GM21390 (cell line): ENCODE measurements around the gene SRCAP.

ENCODE experiments used
- ATAC-seq: cut with Tn5 transposase; IDR thresholded peaks from one replicate; pipeline ENCODE4 v1.9.1; 2021; ENCODE audit not compliant: unreplicated experiment

SRCAP gene

DNA sequence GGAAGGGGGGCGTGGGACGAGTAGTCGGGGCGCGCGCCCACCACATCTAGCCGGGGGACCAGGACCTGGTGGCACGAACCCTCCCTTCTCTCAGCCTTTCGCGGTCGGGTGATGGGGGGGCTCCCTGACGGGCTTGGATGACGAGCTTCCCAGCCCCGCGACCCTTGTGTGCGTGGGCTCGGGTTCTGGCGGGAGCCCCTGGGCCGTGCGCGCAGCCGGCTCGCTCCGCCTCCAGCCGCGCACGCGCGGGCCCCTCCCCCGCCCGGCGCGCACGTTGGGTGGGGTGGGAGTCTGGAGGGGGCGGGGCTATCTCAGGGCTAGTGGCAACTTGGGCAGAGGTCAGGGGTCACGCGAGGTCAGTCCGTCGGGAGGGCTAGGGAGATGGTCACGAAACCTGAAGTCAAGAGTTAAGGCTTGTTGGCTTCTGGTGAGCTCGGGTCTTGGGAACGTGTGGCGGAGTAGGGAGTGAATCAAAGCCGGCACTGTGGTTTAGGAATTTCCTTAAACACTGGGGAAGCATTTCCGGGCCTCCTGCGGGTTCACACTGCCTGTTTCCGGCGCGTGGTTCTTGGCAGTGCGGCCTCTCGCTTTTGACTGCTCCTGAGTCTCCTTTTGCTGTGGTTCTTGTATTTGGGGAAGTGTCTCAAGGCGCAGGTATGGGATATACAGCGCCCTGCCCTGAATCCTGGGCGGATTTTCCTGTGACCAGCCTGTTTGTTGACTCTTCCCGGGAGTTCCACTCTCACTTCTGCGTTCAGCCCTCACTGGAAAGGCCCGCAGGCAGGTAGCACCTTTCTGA is at the start of gene SRCAP:
Gene SRCAP (plus strand): TSS at position 356 of the 799 bp plus-strand sequence. CDS start 1,654 bp downstream, outside the sequence.
- peak; percentile 35 for ATAC-seq

DNA sequence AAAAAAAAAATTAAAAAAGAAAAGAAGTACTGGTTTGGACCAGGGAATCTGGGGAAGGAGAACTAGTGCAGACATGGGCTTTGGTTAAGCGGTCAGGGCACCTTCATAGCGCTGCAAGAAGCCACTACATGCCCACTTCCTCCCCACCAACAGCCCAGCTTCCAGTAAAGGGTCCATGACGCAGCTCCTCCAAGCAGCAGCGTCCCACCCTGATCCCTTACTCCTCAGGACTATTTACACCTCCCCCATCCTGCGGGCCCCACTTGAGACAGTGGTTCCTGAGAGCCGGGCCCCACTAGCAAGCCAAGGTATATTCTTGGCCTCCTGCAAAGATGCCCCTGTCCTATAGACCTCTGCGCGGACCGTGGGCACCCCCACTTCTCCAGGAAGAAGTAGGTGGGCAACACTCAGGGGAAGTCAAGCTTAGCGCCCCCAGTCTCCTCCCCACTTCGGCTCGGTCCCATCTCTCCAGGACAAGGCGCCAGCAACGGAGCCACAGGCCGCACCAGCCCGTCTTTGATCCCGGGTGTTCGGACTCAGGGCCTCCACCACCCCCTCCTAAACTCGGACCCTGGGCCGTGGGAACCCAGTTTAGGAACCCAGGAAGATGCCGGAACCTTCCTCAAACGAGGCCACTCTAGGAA is 49.1 kb upstream of the SRCAP start:
- ATAC-seq = no peak

DNA sequence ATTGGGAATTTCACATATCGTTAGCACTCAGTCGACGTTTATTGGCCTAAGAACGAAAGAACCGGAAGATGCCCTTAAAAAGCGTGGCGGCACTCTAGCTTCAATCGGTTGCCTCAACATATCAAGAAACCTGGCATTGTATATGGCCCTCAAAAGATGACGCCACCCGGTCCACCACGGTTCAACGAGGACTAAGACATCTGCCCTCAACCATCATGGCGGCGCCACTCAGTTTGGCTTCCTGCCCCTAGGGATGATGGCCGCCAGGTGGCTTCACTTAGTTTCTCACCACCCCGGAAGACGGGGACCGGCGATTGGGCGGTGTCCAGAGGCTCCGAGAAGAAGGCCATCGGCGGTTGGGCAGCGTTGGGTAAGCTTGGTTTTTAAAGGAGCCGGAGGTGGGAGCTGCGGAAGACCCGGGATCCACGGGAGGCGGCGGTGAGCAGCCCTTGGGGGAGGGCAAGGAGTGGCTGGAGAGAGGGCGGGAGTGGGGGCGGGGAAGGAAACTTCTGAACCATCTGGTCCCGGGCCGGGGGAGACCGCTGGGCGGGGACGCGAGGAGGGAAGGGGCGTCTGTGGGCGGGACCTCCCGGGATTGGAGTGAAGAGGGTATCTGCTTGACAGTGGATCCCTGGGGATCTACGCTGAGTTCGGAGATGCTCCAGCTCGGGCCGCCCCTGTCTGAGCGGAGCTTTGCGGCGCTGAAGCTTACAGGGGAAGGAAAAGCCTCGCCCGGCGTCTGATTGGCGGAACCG is 48.4 kb upstream of the SRCAP start, which contains the start of gene PRR14:
Gene PRR14 (plus strand): TSS at position 592 of the 755 bp plus-strand sequence. CDS start 686 bp downstream, outside the sequence.
- peak; percentile 75 for ATAC-seq

DNA sequence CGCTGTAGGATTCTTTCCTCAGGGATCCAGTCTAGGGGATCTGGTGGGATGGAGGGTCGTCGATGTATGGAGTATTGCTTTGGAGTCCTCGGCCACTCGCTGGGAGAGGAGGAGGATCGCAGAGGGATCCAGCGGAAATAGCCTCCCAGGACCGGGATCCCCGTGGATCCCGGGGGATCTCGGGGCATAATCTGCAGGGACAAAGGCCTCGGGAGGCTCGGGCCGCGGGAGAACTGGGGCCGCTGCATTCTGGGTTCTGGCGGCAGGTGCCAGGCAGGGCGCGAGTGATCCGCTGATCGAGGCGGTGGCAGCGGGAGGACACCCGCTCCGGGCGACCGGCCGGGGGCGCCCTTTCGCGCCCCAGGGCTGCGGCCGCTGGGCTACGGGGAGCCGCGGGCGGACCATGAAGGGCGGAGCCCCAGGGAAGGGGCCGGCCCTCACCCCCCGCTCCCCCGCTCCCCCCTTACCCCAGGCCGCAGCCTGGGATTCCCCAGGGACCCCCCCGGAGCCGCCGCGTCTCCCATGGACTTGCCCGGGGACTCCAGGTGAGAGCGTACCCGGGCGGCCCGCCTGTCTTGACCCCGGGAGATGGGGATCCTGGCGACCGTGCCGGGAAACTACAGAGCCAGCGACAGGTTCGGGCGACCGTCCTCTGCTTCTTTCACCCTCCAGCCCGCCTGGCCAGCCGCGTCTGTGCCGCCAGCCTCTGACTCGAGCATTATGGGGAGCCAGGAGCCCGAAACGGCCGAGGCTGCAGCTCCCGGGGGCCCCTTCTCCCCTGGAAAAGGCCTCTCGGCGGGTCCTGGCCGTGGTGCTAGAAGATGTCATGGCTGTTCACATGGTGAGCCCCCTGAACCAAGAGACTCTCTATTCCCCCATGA is 47.6 kb upstream of the SRCAP start:
- peak; percentile 46 for ATAC-seq

DNA sequence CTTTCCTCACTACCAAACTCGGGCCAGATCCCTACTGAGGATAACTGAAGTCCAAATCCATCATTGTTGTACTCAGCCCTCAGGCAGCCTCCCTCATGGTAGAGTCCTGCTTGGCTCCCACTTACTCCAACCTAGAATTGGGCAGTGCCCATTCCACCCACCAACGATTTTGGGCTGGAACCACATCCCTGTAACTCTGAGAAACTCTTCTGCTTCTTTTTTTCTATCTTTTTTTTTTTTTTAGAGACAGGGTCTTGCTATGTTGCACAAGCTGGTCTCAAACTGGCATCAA is 47.0 kb upstream of the SRCAP start:
- no peak for ATAC-seq

DNA sequence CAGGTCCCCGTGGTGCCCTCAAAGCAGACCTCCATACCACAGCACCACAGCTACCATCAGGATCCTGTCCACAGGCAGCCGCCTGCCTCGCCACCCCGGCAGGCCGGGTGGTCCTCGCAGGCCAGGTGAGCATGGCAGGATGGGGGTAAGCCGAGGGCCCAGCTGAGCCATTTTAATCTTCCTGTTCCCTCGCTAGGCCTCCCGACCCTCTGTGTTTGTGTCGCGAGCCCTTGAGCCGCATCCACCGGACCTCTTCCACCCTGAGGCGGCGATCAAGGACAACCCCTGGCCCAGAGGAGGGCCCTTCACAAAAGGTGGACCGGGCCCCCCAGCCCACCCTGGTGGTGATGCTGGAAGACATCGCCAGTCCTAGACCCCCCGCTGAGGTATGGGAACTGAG is 46.3 kb upstream of the SRCAP start:
- no peak for ATAC-seq

DNA sequence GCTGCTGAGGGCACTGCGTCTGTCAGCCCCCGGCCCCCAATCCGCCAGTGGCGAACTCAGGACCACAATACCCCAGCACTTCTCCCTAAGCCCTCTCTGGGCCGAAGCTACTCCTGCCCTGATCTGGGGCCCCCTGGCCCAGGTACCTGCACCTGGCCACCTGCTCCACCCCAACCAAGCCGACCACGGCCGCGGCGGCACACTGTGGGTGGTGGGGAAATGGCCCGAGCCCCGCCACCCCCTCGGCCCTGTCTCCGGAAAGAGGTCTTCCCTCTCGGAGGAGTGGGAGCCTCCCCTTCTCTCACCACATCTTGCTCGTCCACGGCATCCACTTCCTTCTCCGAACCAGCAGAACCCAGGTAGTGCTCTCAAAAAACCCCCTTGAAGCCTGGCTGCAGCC is 44.1 kb upstream of the SRCAP start:
- ATAC-seq = no peak

DNA sequence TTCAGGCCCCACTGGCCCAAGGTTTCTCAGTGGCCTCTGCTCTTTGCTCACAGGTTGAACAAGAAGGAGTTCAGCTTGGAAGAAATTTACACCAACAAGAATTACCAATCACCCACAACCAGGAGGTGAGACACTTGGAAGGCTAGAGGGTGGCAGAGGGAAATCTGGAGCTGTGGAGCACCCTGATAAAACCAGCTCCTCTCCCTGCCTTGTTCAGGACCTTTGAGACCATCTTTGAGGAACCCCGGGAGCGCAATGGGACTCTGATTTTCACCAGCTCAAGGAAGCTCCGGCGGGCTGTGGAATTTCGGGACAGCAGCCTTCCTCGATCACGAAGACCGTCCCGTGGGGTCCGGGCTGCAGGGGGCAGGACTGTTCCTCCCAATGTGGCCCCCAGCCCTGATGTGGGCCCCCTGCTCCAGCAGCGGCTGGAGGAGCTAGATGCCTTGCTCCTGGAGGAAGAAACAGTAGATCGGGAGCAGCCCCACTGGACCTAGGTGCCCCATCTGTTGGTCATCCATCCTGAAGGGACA is 43.1 kb upstream of the SRCAP start:
- ATAC-seq = no peak

DNA sequence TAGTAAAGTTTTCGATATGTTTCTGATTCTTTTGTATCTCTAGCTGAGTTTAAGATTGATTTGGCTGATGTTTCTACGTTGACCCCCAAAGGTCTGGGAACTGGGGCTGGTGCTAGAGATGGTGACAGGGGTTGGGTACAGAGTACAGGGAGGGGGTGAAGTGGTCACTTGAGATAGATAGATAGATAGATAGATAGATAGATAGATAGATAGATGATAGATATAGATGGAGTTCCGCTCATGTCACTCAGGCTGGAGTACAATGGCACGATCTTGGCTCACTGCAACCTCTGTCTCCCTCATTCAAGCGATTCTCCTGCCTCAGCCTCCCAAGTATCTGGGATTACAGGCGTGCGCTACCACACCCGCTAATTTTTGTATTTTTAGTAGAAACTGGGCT is 42.6 kb upstream of the SRCAP start:
- ATAC-seq = no peak

DNA sequence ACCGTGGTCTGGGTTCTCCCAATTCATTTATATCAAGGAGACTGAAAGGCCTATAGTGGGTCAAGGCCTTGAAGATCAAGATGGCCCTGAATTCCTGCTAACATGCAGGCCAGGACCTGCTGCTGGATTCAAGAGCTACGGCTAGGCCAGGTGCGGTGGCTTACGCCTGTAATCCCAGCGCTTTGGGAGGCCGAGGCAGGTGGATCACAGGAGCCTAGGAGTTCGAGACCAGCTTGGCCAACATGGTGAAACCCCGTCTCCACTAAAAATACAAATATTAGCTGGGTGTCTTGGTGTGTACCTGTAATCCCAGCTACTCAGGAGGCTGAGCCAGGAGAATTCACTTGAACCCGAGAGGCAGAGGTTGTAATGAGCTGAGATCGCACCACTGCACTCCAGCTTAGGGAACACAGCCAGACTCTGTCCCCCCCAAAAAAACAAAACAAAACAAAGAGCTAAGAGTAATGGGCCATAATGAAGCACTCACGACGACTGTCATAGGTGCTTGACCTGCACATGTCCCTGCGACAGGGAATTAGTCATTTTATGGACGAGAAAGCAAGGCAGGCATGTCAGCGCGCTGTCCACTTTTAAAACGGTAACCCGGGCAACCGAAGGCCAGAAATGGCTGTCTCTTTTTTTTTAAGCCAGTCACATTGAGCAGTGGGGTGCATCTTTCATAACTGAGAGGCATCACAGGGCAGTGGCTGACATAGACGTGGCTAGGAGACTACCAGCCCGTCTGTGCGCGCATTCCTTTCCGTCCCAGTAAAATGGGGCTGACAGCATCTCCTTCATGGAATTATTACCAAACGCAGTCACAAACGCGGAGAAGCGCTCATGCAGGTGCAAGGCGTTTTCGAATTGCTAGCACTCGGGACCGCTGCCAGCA is 41.8 kb upstream of the SRCAP start:
- ATAC-seq = no peak

DNA sequence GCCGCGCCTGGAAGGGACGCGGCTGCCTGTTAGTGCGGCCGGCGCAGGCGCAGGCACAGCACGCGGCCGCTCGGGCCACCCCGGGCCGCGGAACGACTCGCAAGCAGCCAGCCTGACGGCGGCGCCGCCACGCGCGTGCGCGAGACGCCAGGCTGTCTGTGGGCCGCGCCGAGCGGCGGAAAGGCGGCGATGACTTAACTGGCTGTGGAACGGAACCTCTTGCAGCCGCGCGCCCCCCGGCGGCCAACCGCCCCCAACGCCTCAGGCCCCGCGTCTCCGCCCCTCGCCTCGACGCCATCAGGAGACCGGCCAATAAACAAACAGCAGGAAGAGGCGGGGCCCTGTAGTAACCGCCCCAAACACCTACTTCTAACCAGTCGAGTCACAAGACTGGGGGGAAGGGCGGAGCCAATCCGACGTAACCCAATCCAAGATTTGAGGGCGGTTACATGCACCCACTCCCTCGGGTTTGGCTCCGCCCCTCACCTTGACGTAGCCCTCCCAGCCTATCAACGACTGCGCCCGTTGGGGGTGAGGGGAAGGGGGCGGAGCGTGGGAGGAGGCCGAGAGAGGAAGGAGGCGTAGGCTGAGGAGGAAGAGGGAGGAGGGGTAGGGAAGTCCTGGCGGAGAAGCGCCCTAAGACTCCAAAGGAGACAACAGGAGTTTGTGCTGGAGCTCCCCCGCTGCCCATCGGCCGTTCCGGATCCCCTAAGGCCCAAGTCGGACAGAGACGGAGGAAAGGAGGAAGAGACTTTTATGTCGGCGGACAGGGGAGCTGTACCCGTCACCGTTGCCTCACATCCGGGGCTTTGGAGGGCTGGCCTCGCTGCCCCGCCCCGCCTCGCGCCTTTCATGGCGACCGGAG is 40.9 kb upstream of the SRCAP start, which contains the start of gene FBRS:
Gene FBRS (plus strand): TSS at position 566 of the 865 bp plus-strand sequence. CDS start 1,088 bp downstream, outside the sequence.
- ATAC-seq = peak; percentile 64

DNA sequence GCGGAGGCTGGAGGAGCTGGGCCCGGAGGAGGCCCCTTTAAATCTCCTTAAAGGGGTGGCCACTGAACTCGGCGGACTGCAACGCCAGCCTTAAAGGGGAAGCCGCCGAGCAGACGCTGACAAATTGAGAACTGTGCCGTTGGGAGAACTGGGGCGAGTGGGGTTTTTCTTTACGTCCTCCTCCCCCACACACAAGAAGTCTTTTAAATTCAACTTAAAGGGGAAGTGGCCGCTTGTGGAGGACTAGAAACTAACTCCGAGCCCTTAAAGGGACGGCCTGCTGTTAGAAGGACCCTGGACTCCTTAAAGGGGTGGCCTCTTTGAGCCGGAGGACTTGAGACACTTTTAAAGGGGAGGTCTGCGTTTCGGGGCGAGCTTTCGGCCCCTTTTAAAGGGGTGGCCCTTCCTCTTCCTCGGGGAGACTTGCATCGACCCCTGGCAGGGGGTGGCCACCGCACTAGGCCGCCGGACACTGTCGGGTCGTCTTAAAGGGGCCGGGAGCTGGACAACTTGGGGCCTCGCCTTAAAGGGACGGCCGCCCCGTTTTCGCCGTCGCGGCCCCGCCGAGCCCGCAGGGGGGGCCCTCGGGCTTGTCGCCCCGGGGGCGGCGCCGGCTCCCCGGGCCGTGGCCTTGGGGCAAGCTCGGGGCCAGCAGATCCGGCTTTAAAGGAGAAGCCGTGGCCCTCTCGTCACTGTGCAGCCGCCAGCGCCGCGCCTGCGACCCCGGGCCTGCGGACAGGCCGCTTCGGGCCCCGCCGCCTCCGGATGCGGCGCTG is 40.1 kb upstream of the SRCAP start:
- peak; percentile 46 for ATAC-seq

DNA sequence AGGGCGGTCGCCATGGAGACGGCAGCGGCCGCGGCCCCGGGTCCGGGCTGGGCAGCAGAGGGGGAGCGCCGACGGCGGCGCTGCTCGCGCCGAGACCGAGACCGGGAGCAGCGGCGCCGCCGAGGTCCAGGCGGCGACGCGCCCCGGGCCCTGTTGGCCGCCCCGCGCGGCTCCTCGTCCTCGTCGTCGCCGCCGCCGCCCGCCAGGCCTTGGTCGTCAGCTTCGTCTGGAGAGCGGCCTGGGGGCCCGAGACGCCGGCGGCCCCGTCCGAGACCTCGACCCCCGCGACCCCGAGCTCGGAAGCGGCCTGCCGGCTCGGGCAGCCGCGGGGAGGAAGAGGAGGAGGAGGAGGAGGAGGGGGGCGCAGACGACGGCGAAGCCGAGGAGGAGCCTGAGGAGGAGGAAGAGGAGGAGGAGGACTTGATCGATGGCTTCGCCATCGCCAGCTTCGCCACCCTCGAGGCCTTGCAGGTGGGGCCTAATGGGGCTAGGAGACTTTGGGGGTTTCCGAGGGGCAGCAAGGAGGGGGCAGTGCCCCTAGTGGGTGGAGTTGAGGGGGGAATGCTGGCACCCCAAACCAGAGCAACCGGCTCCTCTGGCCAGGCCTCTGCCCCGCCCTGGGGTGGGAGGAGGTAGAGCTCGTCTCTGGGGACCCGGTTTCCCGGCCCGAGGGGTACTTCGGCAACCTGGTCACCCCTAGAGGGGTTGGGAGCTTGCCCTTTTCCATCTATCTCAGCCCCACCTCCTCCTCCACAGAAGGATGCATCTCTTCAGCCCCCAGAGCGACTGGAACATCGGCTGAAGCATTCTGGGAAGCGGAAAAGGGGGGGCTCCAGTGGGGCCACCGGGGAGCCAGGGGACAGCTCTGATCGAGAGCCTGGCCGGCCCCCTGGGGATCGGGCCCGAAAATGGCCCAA is 39.2 kb upstream of the SRCAP start:
- no peak for ATAC-seq

DNA sequence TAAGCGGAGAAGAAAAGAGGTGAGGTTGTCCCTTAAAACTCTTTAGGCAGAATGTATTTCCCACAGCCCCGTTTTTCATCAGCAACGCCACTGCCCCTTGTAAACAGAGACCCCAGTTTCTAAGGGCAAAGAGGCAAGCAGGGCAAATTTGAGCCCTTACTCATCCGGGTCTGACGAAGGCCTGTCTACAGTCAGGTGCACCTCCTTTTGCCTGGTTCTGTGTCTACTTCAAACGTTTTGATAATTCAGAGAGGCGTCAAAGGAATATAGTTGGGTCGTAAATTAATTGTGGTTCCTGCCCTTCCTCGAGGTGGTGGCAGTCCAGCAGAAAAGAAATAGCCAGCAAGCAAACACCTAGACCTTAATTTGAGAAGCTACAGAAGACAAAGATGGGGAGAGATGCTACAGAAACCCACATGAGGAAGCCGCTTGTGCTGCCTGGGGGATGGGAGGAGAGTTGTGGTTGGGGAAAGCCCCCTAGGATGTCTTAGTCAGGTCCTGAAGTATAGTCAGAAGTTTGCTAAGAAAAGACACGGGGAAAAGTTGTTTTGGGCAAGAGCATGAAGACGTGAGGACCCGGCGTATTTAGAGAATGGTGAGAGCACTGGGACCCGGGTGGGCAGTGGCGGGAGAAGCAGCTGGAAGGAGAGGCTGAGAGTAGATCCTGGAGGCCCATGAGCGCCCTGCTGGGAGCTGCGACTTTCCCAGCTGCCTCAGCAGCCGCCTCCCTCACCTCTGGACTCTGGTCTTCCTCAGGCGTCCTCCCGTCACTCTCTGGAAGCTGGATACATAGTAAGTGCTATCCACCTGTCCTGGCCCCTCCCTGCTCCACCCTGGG is 38.3 kb upstream of the SRCAP start:
- no peak for ATAC-seq

DNA sequence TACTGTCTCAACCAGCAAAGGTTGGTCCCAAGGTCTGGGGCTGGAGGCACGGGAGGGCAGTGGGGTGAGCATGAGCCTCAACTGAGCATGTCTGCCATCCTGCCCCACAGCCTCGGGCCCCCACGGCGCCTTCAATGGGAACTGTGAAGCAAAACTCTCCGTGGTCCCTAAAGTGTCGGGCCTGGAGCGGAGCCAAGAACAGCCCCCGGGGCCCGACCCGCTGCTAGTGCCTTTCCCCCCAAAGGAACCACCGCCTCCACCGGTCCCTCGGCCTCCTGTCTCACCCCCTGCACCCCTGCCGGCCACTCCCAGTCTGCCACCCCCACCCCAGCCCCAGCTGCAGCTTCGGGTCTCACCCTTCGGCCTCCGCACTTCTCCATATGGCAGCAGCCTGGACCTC is 36.5 kb upstream of the SRCAP start:
- no peak for ATAC-seq

DNA sequence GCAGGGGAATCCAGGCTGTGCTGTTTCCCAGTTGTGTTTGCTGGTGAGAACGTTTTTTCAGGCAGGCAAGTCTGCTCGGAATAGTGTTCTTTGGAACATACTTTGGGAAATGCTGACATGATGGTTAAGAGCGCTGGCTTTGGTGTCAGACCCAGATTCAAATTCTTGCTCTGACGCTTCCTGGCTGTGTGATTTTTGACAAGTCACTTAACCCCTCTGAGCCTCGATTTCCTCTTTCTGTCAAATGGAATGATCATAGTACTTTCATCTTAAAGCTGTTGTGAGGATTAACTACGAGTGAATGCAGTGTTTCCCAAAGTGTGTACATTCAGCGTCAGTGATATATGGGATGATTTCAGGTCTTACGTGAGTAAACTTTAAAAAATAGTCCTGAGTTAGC is 35.9 kb upstream of the SRCAP start:
- no peak for ATAC-seq
